Tibial artery (tissue), 4 donors: ENCODE data around the gene RAD51B.
A peak's percentile ranks its signal among the peaks of the same experiment; 100 is the strongest.

Experiments used
- DNase-seq, 2 donors: peaks; one replicate each; pipeline ENCODE4 v3.0.0-alpha.2; 2019
- H3K27ac ChIP-seq, 2 donors: fragments of 200-600 bp; sonication (generic) in 1 of 2; 1 replicate in 1 of 2; 2 replicates in 1 of 2; pipeline ENCODE4 v1.5.1; 2018 to 2019; ENCODE audit warnings: mild to moderate bottlenecking in 1 of 2
- H3K27me3 ChIP-seq, 2 donors: fragments of 200-600 bp; sonication (generic) in 1 of 2; one replicate each; pipeline versions ENCODE4 v1.5.1 to v1.6.0; 2016 to 2019
- H3K36me3 ChIP-seq, 3 donors: fragments of 200-600 bp; sonication (generic) in 2 of 3; one replicate each; pipeline ENCODE4 v1.5.1; 2016 to 2019; ENCODE audit warnings: mild to moderate bottlenecking in 2 of 3
- H3K4me1 ChIP-seq, 4 donors: fragments of 200-600 bp; sonication (generic) in 2 of 4; 1 replicate in 3 of 4; 2 replicates in 1 of 4; pipeline ENCODE4 v1.5.1; 2016 to 2019
- H3K4me3 ChIP-seq, 2 donors: fragments of 200-600 bp; sonication (generic) in 1 of 2; 1 replicate in 1 of 2; 2 replicates in 1 of 2; pipeline ENCODE4 v1.5.1; 2018 to 2019; ENCODE audit warnings: mild to moderate bottlenecking in 2 of 2
- H3K9me3 ChIP-seq, 3 donors: fragments of 200-600 bp; sonication (generic) in 1 of 3; one replicate each; pipeline ENCODE4 v1.5.1; 2016 to 2019
- CTCF ChIP-seq, 2 experiments: fragments of 200-600 bp in 1 of 2; fragments of 450-650 bp in 1 of 2; IDR thresholded peaks; one replicate each; pipeline ENCODE4 v1.5.1; 2017 to 2019; ENCODE audit warnings: antibody characterized with exemption in 2 of 2, mild to moderate bottlenecking in 1 of 2, moderate library complexity in 1 of 2
- intact Hi-C: fragments of 100-400 bp; cut with DNase I; formaldehyde crosslinking; loops from one replicate; pipeline ENCODE4 v1.15.0; 2023; ENCODE audit warnings: low total_unique reads

Gene RAD51B

GRCh38 chr14:68391311-68392014 is 571.9 kb downstream of the RAD51B start:
- peaks cover 0 to 79% (median 58%) of the 10 kb centered on the region in 4 donors for H3K4me1 ChIP-seq
- DNase-seq: peak in 1 of 2 donors; percentile 39
- H3K27ac ChIP-seq: peak overlapping the region; percentile 68 to 82
- intact Hi-C loops: no loop called here
- no peaks in the 10 kb centered on the region for H3K36me3 ChIP-seq
- TF ChIP-seq CTCF (IDR thresholded peaks at IDR 0.05): no peak
- H3K27me3 ChIP-seq: no peaks in the 10 kb centered on the region
- H3K9me3 ChIP-seq: no peaks in the 10 kb centered on the region
- H3K4me3 ChIP-seq: no peak overlapping the region

- intact Hi-C loops: no loop called here
- peak; percentile 74 to 78 for DNase-seq
- no peaks in the 10 kb centered on the region for H3K36me3 ChIP-seq
- peaks cover 0 to 81% (median 59%) of the 10 kb centered on the region in 4 donors for H3K4me1 ChIP-seq
- no peaks in the 10 kb centered on the region for H3K27me3 ChIP-seq
- peak overlapping the region; percentile 68 to 82 for H3K27ac ChIP-seq
- H3K9me3 ChIP-seq: no peaks in the 10 kb centered on the region
- H3K4me3 ChIP-seq: no peak overlapping the region
- no peak for TF ChIP-seq CTCF (IDR thresholded peaks at IDR 0.05)
Measured at GRCh38 chr14:68392393-68393141, 573.0 kb downstream of the RAD51B start.

GRCh38 chr14:68393259-68393658 is 573.7 kb downstream of the RAD51B start:
- Histone ChIP-seq H3K4me1 (peaks cover 0 to 85% (median 65%) of the 10 kb centered on the region in 4 donors), H3K27me3 (no peaks in the 10 kb centered on the region), H3K36me3 (no peaks in the 10 kb centered on the region), H3K9me3 (no peaks in the 10 kb centered on the region), H3K27ac (peak overlapping the region; percentile 68 to 82), H3K4me3 (no peak overlapping the region)
- no peak for DNase-seq
- intact Hi-C loops: no loop called here
- TF ChIP-seq CTCF (IDR thresholded peaks at IDR 0.05): no peak

GRCh38 chr14:68394118-68394763 is 574.7 kb downstream of the RAD51B start:
- DNase-seq: peak in 1 of 2 donors; percentile 29
- no peaks in the 10 kb centered on the region for H3K9me3 ChIP-seq
- H3K27ac ChIP-seq: peak overlapping the region; percentile 68 to 82
- TF ChIP-seq CTCF (IDR thresholded peaks at IDR 0.05): no peak
- intact Hi-C loops: no loop called here
- H3K4me3 ChIP-seq: no peak overlapping the region
- peaks cover 0 to 90% (median 67%) of the 10 kb centered on the region in 4 donors for H3K4me1 ChIP-seq
- no peaks in the 10 kb centered on the region for H3K27me3 ChIP-seq
- H3K36me3 ChIP-seq: no peaks in the 10 kb centered on the region

GRCh38 chr14:68394764-68395143 is 575.2 kb downstream of the RAD51B start:
- Histone ChIP-seq H3K4me1 (peaks cover 0 to 91% (median 69%) of the 10 kb centered on the region in 4 donors), H3K27ac (peak overlapping the region; percentile 68 to 82), H3K9me3 (no peaks in the 10 kb centered on the region), H3K4me3 (no peak overlapping the region), H3K36me3 (no peaks in the 10 kb centered on the region), H3K27me3 (no peaks in the 10 kb centered on the region)
- DNase-seq: no peak
- no peak for TF ChIP-seq CTCF (IDR thresholded peaks at IDR 0.05)
- intact Hi-C loops: no loop called here
